GM18951 (cell line): ENCODE results near the gene AHCYL1.

Experiments used
- POLR2A ChIP-seq: IDR thresholded peaks from 4 replicates; pipeline ENCODE4 v1.6.1; 2011; ENCODE audit warnings: mild to moderate bottlenecking; ENCODE audit not compliant: insufficient read length, insufficient read depth; ENCODE audit errors: extremely low read depth
- in situ Hi-C: fragments of 300-500 bp; cut with MboI; formaldehyde crosslinking; loops from one replicate; pipeline ENCODE4 v1.12.0; 2022; ENCODE audit warnings: low sequenced_read_pairs, mixed read lengths, inconsistent platforms; ENCODE audit not compliant: unreplicated experiment

Gene AHCYL1

GRCh38 chr1:110043016-110043415 lies 58.5 kb downstream of the AHCYL1 start:
- no peak for TF ChIP-seq POLR2A
- in situ Hi-C loops, result no loop called here

- TF ChIP-seq POLR2A, result no peak
- in situ Hi-C loops, result no loop called here
These were observed 62.9 kb downstream of the AHCYL1 start for GRCh38 chr1:110047463-110047862.

- in situ Hi-C loops, result no loop called here
- no peak for TF ChIP-seq POLR2A
These were observed 63.7 kb downstream of the AHCYL1 start for GRCh38 chr1:110048240-110048639.

DNA sequence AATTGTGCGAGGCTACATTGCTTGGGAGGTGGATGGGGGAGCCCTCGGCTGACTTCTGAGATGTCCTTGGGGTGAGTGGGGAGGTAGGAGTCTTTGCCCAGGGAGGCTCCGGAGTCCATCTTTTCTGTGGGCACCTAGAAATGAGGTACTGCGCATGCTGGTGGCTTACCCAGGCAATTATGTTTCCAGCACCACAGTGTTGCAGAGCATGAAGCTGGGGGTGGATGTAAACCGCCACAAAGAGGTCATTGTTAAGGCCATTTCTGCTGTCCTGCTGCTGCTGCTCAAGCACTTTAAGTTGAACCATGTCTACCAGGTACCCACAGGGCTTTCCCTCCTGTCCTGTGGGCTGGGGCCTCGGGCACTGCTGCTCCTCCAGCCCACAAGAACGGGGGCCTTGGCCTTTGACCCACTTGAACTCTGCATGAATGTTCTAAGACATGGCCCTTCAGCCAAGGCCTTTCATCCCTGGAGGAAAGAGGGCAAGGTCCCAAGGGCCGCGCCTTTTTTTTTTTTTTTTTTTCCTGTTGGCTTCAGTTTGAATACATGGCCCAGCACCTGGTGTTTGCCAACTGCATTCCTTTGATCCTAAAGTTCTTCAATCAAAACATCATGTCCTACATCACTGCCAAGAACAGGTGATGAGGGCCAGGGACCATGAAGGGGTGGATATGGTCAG lies 64.5 kb downstream of the AHCYL1 start:
- in situ Hi-C loops, result no loop called here
- no peak for TF ChIP-seq POLR2A

- no peak for TF ChIP-seq POLR2A
- in situ Hi-C loops, result no loop called here
These were observed 65.4 kb downstream of the AHCYL1 start for GRCh38 chr1:110049801-110050601.

GRCh38 chr1:110050602-110051261 lies 66.2 kb downstream of the AHCYL1 start:
- in situ Hi-C loops, result no loop called here
- no peak for TF ChIP-seq POLR2A

GRCh38 chr1:110051262-110051648 lies 66.7 kb downstream of the AHCYL1 start:
- no peak for TF ChIP-seq POLR2A
- in situ Hi-C loops, result no loop called here

- no peak for TF ChIP-seq POLR2A
- in situ Hi-C loops, result no loop called here
These were observed 69.2 kb downstream of the AHCYL1 start for GRCh38 chr1:110053552-110054428.

DNA sequence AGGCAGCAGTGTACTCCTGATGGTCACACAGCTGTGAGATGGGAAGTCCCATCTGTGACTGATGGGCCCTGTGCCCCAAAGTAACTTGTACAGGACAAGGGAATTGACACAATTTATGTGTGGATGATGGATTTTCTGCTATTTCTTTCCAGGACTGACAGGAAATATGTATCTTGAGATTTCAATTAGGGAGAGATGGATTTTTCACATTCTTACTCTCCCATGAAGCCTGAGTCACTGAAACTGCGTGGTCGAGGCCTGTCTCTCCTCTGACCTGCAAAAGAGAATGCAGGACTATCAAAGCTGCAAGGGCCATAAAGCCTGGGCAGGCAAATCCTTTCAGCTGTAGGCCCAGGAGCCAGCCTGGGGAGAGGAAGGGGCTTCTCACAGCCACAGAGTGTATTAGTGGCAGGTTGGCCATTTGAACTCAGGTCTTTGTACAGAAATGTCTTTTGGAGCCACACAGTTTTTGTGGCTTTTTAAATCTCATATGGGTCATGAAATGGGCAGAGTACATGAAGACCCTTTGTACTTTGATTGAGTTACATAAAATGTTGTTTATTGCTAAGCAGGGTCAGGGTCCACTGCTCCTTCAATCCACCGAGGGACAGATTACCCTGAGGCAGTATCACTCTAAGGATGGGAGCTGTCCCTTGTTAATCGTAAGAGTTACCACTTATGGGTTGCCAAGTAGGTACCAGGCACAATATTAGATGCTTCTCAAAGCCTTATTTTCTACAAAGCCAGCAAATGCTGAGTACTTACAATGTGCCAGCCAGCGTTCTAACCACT lies 71.1 kb downstream of the AHCYL1 start:
- TF ChIP-seq POLR2A, result no peak
- in situ Hi-C loops, result no loop called here

DNA sequence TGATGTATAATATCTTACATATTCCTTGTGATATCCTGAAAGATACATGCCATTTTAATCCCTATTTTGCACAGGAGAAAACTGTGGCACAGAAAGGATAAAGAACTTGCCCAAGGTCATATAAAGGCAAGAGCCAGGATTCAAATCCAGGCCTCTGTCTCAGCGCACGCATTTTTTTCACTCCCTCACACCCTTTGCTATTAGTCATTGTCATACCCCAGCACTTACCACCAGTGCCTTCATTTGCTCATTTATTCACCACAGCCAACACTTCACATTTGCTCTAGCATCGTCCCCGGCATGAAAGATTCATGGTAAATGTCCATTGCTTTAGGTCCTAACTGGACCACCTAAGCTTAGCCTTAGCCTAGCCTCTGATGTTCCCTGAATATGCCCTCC lies 71.7 kb downstream of the AHCYL1 start:
- no peak for TF ChIP-seq POLR2A
- in situ Hi-C loops, result no loop called here

DNA sequence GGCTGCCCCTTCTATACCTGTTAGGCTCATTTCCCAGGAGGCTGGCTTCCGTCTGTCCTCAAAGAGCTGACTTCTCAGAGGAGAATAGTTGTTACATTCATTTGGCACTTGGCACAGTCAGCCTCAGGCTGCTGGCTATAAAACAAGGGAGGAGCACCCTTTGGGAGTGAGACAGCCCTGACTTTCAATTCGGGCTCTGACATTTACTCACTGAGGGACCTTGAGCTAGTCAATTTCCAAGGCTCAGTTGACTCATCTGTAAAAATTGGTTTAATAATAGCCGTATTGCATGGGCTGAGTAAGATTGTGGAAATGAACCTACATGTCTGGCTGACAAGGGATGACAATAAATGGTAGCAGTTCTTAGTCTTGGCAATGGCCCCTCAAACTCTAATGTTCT lies 72.2 kb downstream of the AHCYL1 start:
- TF ChIP-seq POLR2A, result no peak
- in situ Hi-C loops, result no loop called here

GRCh38 chr1:110057963-110058518 lies 73.5 kb downstream of the AHCYL1 start:
- in situ Hi-C loops, result no loop called here
- no peak for TF ChIP-seq POLR2A

DNA sequence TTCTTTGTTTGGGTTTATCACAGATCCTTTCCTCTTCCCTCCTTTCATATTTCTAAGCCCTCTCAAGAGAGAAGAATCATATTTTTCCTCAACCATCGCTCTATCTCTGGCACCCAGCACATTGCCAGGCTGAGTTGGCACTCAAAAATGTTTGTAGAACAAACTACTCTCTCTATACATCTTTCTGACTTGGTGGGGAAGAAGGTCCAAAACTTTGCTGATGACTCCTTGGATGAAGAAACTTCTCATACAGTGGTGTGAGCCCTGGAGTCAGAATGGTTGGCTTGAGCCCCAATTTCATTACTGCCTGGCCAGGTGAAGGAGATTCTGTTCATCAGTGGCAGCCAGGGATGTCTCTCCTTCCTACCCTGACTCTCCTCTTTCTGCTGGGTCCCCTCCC lies 74.0 kb downstream of the AHCYL1 start:
- in situ Hi-C loops, result no loop called here
- no peak for TF ChIP-seq POLR2A
